Body of pancreas (tissue), 4 donors: ENCODE data around the gene GHRHR. TPM values are rescaled to one million over a fixed set of nuclear protein-coding genes. Genes with fewer than 3 reads are reported as not detected.

Experiments used
- ATAC-seq: fragments of 150-250 bp; one replicate; pipeline ENCODE4 v1.9.1; 2016
- DNase-seq, 4 donors: peaks; one replicate each; pipeline ENCODE4 v3.0.0-alpha.2; 2019
- H3K27ac ChIP-seq, 4 donors: fragments of 200-600 bp; sonication (generic); 1 replicate in 3 of 4; 2 replicates in 1 of 4; pipeline versions ENCODE4 v1.5.1 to v1.6.1; 2016 to 2019; ENCODE audit warnings: mild to moderate bottlenecking in 1 of 4, mixed read lengths in 1 of 4, moderate library complexity in 1 of 4
- H3K27me3 ChIP-seq, 2 donors: fragments of 200-600 bp; sonication (generic); one replicate each; pipeline ENCODE4 v1.6.0; 2016; ENCODE audit warnings: mild to moderate bottlenecking in 1 of 2
- H3K36me3 ChIP-seq, 2 donors: fragments of 200-600 bp; sonication (generic); replicated peaks in 1 of 2; 2 replicates each; pipeline ENCODE4 v1.5.1; 2016; ENCODE audit warnings: low read depth in 2 of 2; ENCODE audit not compliant: insufficient read depth in 1 of 2
- H3K4me1 ChIP-seq: fragments of 200-600 bp; sonication (generic); one replicate; pipeline ENCODE4 v1.6.0; 2016
- H3K4me3 ChIP-seq, 2 donors: fragments of 200-600 bp; sonication (generic); 1 replicate in 1 of 2; 2 replicates in 1 of 2; pipeline ENCODE4 v1.5.1; 2016 to 2019
- H3K9me3 ChIP-seq, 3 donors: fragments of 200-600 bp; sonication (generic); 1 replicate in 2 of 3; 2 replicates in 1 of 3; pipeline ENCODE4 v1.5.1; 2016
- POLR2A ChIP-seq, 3 donors: fragments of 450-650 bp; IDR thresholded peaks; one replicate each; pipeline ENCODE4 v1.6.1; 2016; ENCODE audit warnings: antibody characterized with exemption in 3 of 3, mild to moderate bottlenecking in 2 of 3
- WGBS, 2 donors: methylation state at CpG; one replicate each; pipeline ENCODE4 v1.1.5; 2017; 5-methylcytosine and 5-hydroxymethylcytosine counted together
- intact Hi-C: fragments of 100-400 bp; cut with DNase I; formaldehyde crosslinking; loops from one replicate; pipeline ENCODE4 v1.15.1; 2023
- total RNA-seq, 2 donors: library from RNA; depleted of rRNA; stranded (reverse); fragments of >200 nt; gene quantifications; one replicate each; pipeline ENCODE4 v1.1.0, GENCODE V29; 2016
- TF ChIP-seq, protein P1 (sequence below), 7 experiments: fragments of 450-650 bp in 4 of 7; fragments of 200-600 bp in 3 of 7; sonication (generic) in 3 of 7; IDR thresholded peaks; one replicate each; pipeline ENCODE4 v1.5.1; 2016 to 2019; ENCODE audit warnings: antibody characterized with exemption in 7 of 7

Gene GHRHR
- total RNA-seq, 2 donors from 2014 or later, result not detected

GRCh38 chr7:30986331-30986730, 22.6 kb downstream of the GHRHR start:
- no peak for TF ChIP-seq POLR2A (IDR thresholded peaks at IDR 0.05)
- TF ChIP-seq, protein P1, sequence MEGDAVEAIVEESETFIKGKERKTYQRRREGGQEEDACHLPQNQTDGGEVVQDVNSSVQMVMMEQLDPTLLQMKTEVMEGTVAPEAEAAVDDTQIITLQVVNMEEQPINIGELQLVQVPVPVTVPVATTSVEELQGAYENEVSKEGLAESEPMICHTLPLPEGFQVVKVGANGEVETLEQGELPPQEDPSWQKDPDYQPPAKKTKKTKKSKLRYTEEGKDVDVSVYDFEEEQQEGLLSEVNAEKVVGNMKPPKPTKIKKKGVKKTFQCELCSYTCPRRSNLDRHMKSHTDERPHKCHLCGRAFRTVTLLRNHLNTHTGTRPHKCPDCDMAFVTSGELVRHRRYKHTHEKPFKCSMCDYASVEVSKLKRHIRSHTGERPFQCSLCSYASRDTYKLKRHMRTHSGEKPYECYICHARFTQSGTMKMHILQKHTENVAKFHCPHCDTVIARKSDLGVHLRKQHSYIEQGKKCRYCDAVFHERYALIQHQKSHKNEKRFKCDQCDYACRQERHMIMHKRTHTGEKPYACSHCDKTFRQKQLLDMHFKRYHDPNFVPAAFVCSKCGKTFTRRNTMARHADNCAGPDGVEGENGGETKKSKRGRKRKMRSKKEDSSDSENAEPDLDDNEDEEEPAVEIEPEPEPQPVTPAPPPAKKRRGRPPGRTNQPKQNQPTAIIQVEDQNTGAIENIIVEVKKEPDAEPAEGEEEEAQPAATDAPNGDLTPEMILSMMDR (IDR thresholded peaks at IDR 0.05), result no peak
- intact Hi-C loops, result no loop called here
- Histone ChIP-seq H3K27me3 (no peaks in the 10 kb centered on the region), H3K4me1 (peaks cover 11% of the 10 kb centered on the region), H3K4me3 (no peak overlapping the region), H3K9me3 (no peaks in the 10 kb centered on the region), H3K27ac (no peak overlapping the region), H3K36me3 (no peaks in the 10 kb centered on the region)
- WGBS, 2 donors, result 82 to 90% methylated on average over 8 of the region's 8 CpGs
- DNase-seq, result no peak
- no peak for ATAC-seq

- no peak for TF ChIP-seq POLR2A (IDR thresholded peaks at IDR 0.05)
- TF ChIP-seq, protein P1 (IDR thresholded peaks at IDR 0.05), result no peak
- intact Hi-C loops, result no loop called here
- Histone ChIP-seq H3K36me3 (no peaks in the 10 kb centered on the region), H3K27me3 (no peaks in the 10 kb centered on the region), H3K4me3 (no peak overlapping the region), H3K4me1 (peaks cover 11% of the 10 kb centered on the region), H3K27ac (no peak overlapping the region), H3K9me3 (no peaks in the 10 kb centered on the region)
- ATAC-seq, result no peak
- WGBS, 2 donors, result 55 to 61% methylated on average over 16 of the region's 16 CpGs
- DNase-seq, result no peak
Measured at GRCh38 chr7:30986738-30987137, 23.0 kb downstream of the GHRHR start.

GRCh38 chr7:30987178-30987577, 23.4 kb downstream of the GHRHR start:
- Histone ChIP-seq H3K9me3 (no peaks in the 10 kb centered on the region), H3K36me3 (no peaks in the 10 kb centered on the region), H3K4me3 (no peak overlapping the region), H3K27me3 (no peaks in the 10 kb centered on the region), H3K4me1 (peaks cover 11% of the 10 kb centered on the region), H3K27ac (no peak overlapping the region)
- TF ChIP-seq POLR2A (IDR thresholded peaks at IDR 0.05), result no peak
- TF ChIP-seq, protein P1 (IDR thresholded peaks at IDR 0.05), result no peak
- intact Hi-C loops, result no loop called here
- DNase-seq (no peak), ATAC-seq (no peak)
- WGBS, 2 donors, result 81 to 85% methylated on average over 7 of the region's 7 CpGs

GRCh38 chr7:30987936-30988335, 24.2 kb downstream of the GHRHR start:
- no peaks in the 10 kb centered on the region for H3K27me3 ChIP-seq
- DNase-seq (no peak), ATAC-seq (no peak)
- H3K36me3 ChIP-seq, result no peaks in the 10 kb centered on the region
- intact Hi-C loops, result no loop called here
- TF ChIP-seq, protein P1 (IDR thresholded peaks at IDR 0.05), result no peak
- TF ChIP-seq POLR2A (IDR thresholded peaks at IDR 0.05), result no peak
- H3K9me3 ChIP-seq, result no peaks in the 10 kb centered on the region
- H3K27ac ChIP-seq, result peak overlapping the region in 2 of 4 donors; percentile 39 to 46
- no peak overlapping the region for H3K4me3 ChIP-seq
- WGBS, 2 donors, result 82 to 87% methylated on average over 4 to 5 of the region's 5 CpGs
- peaks cover 11% of the 10 kb centered on the region for H3K4me1 ChIP-seq

DNA sequence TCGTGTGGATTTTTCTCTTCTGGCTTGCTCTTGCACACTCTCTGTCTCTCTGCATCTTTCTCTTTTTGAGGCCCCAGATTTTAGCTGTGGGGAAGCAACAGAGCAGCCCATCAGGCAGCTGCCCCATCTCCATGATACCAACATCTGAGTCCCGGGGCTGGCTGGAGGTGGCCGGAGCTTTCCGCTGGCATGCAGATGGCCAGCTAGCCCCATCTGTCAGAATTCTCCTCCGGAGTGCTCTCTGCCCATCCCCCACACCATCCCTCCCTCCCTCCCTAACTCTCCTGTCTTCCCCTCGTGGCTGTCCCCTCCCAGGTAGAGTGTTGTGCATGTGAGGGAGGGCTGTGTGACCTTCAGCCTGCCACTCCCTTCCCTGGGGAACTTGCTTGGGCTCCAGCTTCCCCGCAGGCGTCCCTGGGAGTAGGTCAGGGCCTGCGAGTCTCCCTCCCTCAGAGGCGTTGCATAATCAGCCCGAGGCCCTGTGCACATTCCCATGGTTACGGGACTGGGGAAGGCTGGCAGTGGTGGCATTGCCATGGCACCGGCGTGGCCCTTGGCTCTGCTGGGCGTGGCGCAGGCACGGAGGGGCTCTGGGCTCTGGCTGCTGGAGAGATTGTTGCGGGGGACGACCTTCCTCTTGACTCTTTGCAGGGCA, 24.7 kb downstream of the GHRHR start:
- TF ChIP-seq, protein P1 (IDR thresholded peaks at IDR 0.05), result no peak
- TF ChIP-seq POLR2A (IDR thresholded peaks at IDR 0.05), result no peak
- WGBS, 2 donors, result 23 to 33% methylated on average over 6 to 19 of the region's 19 CpGs
- Histone ChIP-seq H3K27me3 (no peaks in the 10 kb centered on the region), H3K4me1 (peaks cover 11% of the 10 kb centered on the region), H3K27ac (peak overlapping the region; percentile 14 to 46 (median 30)), H3K9me3 (no peaks in the 10 kb centered on the region), H3K36me3 (no peaks in the 10 kb centered on the region), H3K4me3 (no peak overlapping the region)
- intact Hi-C loops, result no loop called here
- peak; percentile 85 to 94 (median 88) for DNase-seq
- ATAC-seq, result peak; percentile 97
